Right lobe of liver (tissue), 4 donors: ENCODE data around the gene KIF6.

Experiments
- CTCF ChIP-seq, 4 donors: fragments of 200-600 bp in 3 of 4; fragments of 450-650 bp in 1 of 4; IDR thresholded peaks; one replicate each; pipeline versions ENCODE4 v1.5.1 to v1.8.0; 2016 to 2022; ENCODE audit warnings: antibody characterized with exemption in 4 of 4, mild to moderate bottlenecking in 2 of 4
- POLR2A ChIP-seq: fragments of 450-650 bp; IDR thresholded peaks from one replicate; pipeline ENCODE4 v1.6.1; 2017; ENCODE audit warnings: antibody characterized with exemption, mild to moderate bottlenecking
- donor health status: DM: no; HTN: no; CAD: no.
- donor health status: DM: no; HTN: no; CAD: no.
- donor health status: DM: no; HTN: yes; CAD: no.

GRCh38 chr6:39314273-39314795 is 410.9 kb downstream of the KIF6 start, which contains the start of gene KCNK17:
- no peak for TF ChIP-seq CTCF (IDR thresholded peaks at IDR 0.05)
- no peak for TF ChIP-seq POLR2A
